Colonic mucosa (tissue), 4 donors: ENCODE measurements around the gene MTRR. TPM values are rescaled to one million over a fixed set of nuclear protein-coding genes. Genes with fewer than 3 reads are reported as not detected.

Experiments used
- DNase-seq: peaks from one replicate; pipeline ENCODE4 v3.0.0-alpha.2; 2020
- H3K27ac ChIP-seq: fragments of 200-600 bp; one replicate; pipeline ENCODE4 v1.8.0; 2021
- H3K27me3 ChIP-seq: fragments of 200-600 bp; one replicate; pipeline ENCODE4 v1.8.0; 2021
- H3K36me3 ChIP-seq: fragments of 200-600 bp; one replicate; pipeline ENCODE4 v1.8.0; 2021
- H3K4me1 ChIP-seq: fragments of 200-600 bp; one replicate; pipeline ENCODE4 v1.8.0; 2021; ENCODE audit warnings: mild to moderate bottlenecking
- H3K4me3 ChIP-seq: fragments of 200-600 bp; one replicate; pipeline ENCODE4 v1.8.0; 2021
- H3K9ac ChIP-seq, 2 donors: one replicate each; pipeline ENCODE4 v1.7.0; 2013; ENCODE audit warnings: control low read depth in 2 of 2, low read depth in 2 of 2, low read length in 2 of 2
- H3K9me3 ChIP-seq: fragments of 200-600 bp; one replicate; pipeline ENCODE4 v1.8.0; 2021
- CTCF ChIP-seq: fragments of 200-600 bp; IDR thresholded peaks from one replicate; pipeline ENCODE4 v1.8.0; 2022; ENCODE audit warnings: antibody characterized with exemption, mild to moderate bottlenecking
- intact Hi-C: fragments of 100-400 bp; cut with DNase I; formaldehyde crosslinking; loops from one replicate; pipeline ENCODE4 v1.14.1; 2022
- total RNA-seq, 2 donors: library from RNA; stranded (reverse); fragmentation: NEBNext Ultra II Directional in 1 of 2; extraction: Animal tissue kit (Norgen Biotek cat#: 25700) in 1 of 2; gene quantifications; one replicate each; pipeline ENCODE4 v1.2.1, GENCODE V29; 2021
- donor health status: healthy.
- donor health status: DM: no; HTN: no; CAD: no.
- donor health status: DM: no; HTN: no; CAD: no.

The MTRR gene
- total RNA-seq, 2 donors from 2014 or later, result 29.8 to 45.1 TPM

- no peaks in the 10 kb centered on the region for H3K4me1 ChIP-seq
- H3K9me3 ChIP-seq, result no peaks in the 10 kb centered on the region
- H3K9ac ChIP-seq, result no peak overlapping the region
- H3K27me3 ChIP-seq, result no peaks in the 10 kb centered on the region
- intact Hi-C loops, result no loop called here
- no peaks in the 10 kb centered on the region for H3K36me3 ChIP-seq
- TF ChIP-seq CTCF, result peak; percentile 78
- no peak overlapping the region for H3K27ac ChIP-seq
- no peak overlapping the region for H3K4me3 ChIP-seq
- DNase-seq, result peak; percentile 71
These were observed 58.8 kb downstream of the MTRR start for GRCh38 chr5:7927466-7928375.

GRCh38 chr5:7930011-7930410 is 61.1 kb downstream of the MTRR start:
- no peak overlapping the region for H3K27ac ChIP-seq
- TF ChIP-seq CTCF, result no peak
- H3K27me3 ChIP-seq, result no peaks in the 10 kb centered on the region
- no peak overlapping the region for H3K9ac ChIP-seq
- no peak for DNase-seq
- no peaks in the 10 kb centered on the region for H3K4me1 ChIP-seq
- no peak overlapping the region for H3K4me3 ChIP-seq
- intact Hi-C loops, result loop anchor here (10.0 kb wide), 1 partner anchor 405 kb away; no protein-coding TSS in a partner anchor
- no peaks in the 10 kb centered on the region for H3K9me3 ChIP-seq
- no peaks in the 10 kb centered on the region for H3K36me3 ChIP-seq

- DNase-seq, result no peak
- no peaks in the 10 kb centered on the region for H3K9me3 ChIP-seq
- no peak overlapping the region for H3K4me3 ChIP-seq
- no peaks in the 10 kb centered on the region for H3K27me3 ChIP-seq
- H3K36me3 ChIP-seq, result no peaks in the 10 kb centered on the region
- H3K4me1 ChIP-seq, result no peaks in the 10 kb centered on the region
- intact Hi-C loops, result no loop called here
- no peak overlapping the region for H3K9ac ChIP-seq
- no peak for TF ChIP-seq CTCF
- H3K27ac ChIP-seq, result no peak overlapping the region
These were observed 72.7 kb downstream of the MTRR start for GRCh38 chr5:7941692-7942091.

- Histone ChIP-seq H3K36me3 (no peaks in the 10 kb centered on the region), H3K9me3 (no peaks in the 10 kb centered on the region), H3K27ac (no peak overlapping the region), H3K4me1 (no peaks in the 10 kb centered on the region), H3K4me3 (no peak overlapping the region), H3K9ac (no peak overlapping the region), H3K27me3 (no peaks in the 10 kb centered on the region)
- intact Hi-C loops, result no loop called here
- DNase-seq, result no peak
- no peak for TF ChIP-seq CTCF
These were observed 78.4 kb downstream of the MTRR start for GRCh38 chr5:7947301-7947700.

Other genes starting within 250 kb of the MTRR start
- not detected for gene CFAP90, start 18.0 kb upstream of the MTRR start, total RNA-seq
- gene FASTKD3, start 117 bp upstream of the MTRR start, total RNA-seq, result 10 to 100 TPM; 11.4 to 12.2 TPM